H9 (cell line): ENCODE data around the gene GPR141. TPM values are rescaled to one million over a fixed set of nuclear protein-coding genes. Genes with fewer than 3 reads are reported as not detected.

ENCODE experiments used
- DNase-seq: peaks from one replicate; pipeline ENCODE4 v3.0.0-alpha.2; 2017
- H2AFZ ChIP-seq: one replicate; pipeline ENCODE4 v1.6.1; 2013; ENCODE audit warnings: mild to moderate bottlenecking, low read length, control low read depth, moderate library complexity
- H2AK5ac ChIP-seq: 2 replicates; pipeline ENCODE4 v1.6.1; 2013; ENCODE audit warnings: low read length, control low read depth, mixed read lengths; ENCODE audit not compliant: insufficient read length
- H2BK120ac ChIP-seq: one replicate; pipeline ENCODE4 v1.6.1; 2013; ENCODE audit warnings: low read depth, mild to moderate bottlenecking, low read length, control low read depth, inconsistent platforms; ENCODE audit not compliant: poor library complexity, severe bottlenecking
- H2BK12ac ChIP-seq: 2 replicates; pipeline ENCODE4 v1.6.1; 2013; ENCODE audit warnings: low read length, control low read depth, mixed read lengths, low read depth; ENCODE audit not compliant: insufficient read length
- H2BK15ac ChIP-seq: 2 replicates; pipeline ENCODE4 v1.6.1; 2013; ENCODE audit warnings: low read depth, low read length, control low read depth
- H2BK20ac ChIP-seq: one replicate; pipeline ENCODE4 v1.6.1; 2013; ENCODE audit warnings: low read depth, mild to moderate bottlenecking, low read length, control low read depth, inconsistent platforms; ENCODE audit not compliant: poor library complexity, severe bottlenecking
- H2BK5ac ChIP-seq: 2 replicates; pipeline ENCODE4 v1.6.1; 2013; ENCODE audit warnings: low read length, control low read depth, mixed read lengths; ENCODE audit not compliant: insufficient read length
- H3K14ac ChIP-seq: 2 replicates; pipeline ENCODE4 v1.6.1; 2013; ENCODE audit warnings: low read length, control low read depth; ENCODE audit not compliant: insufficient read depth
- H3K18ac ChIP-seq: 2 replicates; pipeline ENCODE4 v1.6.1; 2013; ENCODE audit warnings: low read depth, mild to moderate bottlenecking, mixed read lengths, low read length, control low read depth; ENCODE audit not compliant: insufficient read length
- H3K23ac ChIP-seq: 2 replicates; pipeline ENCODE4 v1.6.1; 2013; ENCODE audit warnings: low read length, control low read depth, mixed read lengths, low read depth; ENCODE audit not compliant: insufficient read length
- H3K23me2 ChIP-seq: 2 replicates; pipeline ENCODE4 v1.6.1; 2013; ENCODE audit warnings: low read depth, mild to moderate bottlenecking, mixed read lengths, low read length, control low read depth; ENCODE audit not compliant: insufficient read length, poor library complexity, severe bottlenecking
- H3K27ac ChIP-seq: 2 replicates; pipeline ENCODE4 v1.5.1; 2013; ENCODE audit warnings: low read length, control low read depth, mixed read lengths, low read depth; ENCODE audit not compliant: insufficient read length
- H3K27me3 ChIP-seq: 2 replicates; pipeline ENCODE4 v1.6.1; 2013; ENCODE audit warnings: low read length, control low read depth, inconsistent platforms; ENCODE audit not compliant: insufficient read depth
- H3K4ac ChIP-seq: 2 replicates; pipeline ENCODE4 v1.6.1; 2013; ENCODE audit warnings: low read depth, mild to moderate bottlenecking, control low read depth, inconsistent platforms, low read length, moderate library complexity
- H3K4me1 ChIP-seq: 2 replicates; pipeline ENCODE4 v1.6.1; 2013; ENCODE audit warnings: low read length, control low read depth, inconsistent platforms; ENCODE audit not compliant: insufficient read depth
- H3K4me2 ChIP-seq: 2 replicates; pipeline ENCODE4 v1.6.1; 2013; ENCODE audit warnings: low read length, control low read depth, mixed read lengths; ENCODE audit not compliant: insufficient read length, insufficient read depth
- H3K56ac ChIP-seq: 2 replicates; pipeline ENCODE4 v1.6.1; 2013; ENCODE audit warnings: low read depth, mild to moderate bottlenecking, mixed read lengths, low read length, control low read depth; ENCODE audit not compliant: insufficient read length
- H3K79me1 ChIP-seq: 2 replicates; pipeline ENCODE4 v1.6.1; 2013; ENCODE audit warnings: low read depth, mild to moderate bottlenecking, moderate library complexity, low read length, control low read depth, inconsistent platforms; ENCODE audit not compliant: insufficient read depth, poor library complexity, severe bottlenecking
- H3K79me2 ChIP-seq: 2 replicates; pipeline ENCODE4 v1.6.1; 2013; ENCODE audit warnings: low read length, control low read depth, inconsistent platforms; ENCODE audit not compliant: insufficient read depth
- H3K9ac ChIP-seq: 2 replicates; pipeline ENCODE4 v1.6.1; 2013; ENCODE audit warnings: low read length, control low read depth, mixed read lengths; ENCODE audit not compliant: insufficient read length; ENCODE audit errors: extremely low read depth
- H3K9me3 ChIP-seq: one replicate; pipeline ENCODE4 v1.6.1; 2013; ENCODE audit warnings: low read depth, low read length, inconsistent platforms; ENCODE audit not compliant: control insufficient read depth
- H3T11ph ChIP-seq: one replicate; pipeline ENCODE4 v1.6.1; 2013; ENCODE audit warnings: mild to moderate bottlenecking, low read length, control low read depth, inconsistent platforms
- H4K20me1 ChIP-seq: one replicate; pipeline ENCODE4 v1.6.1; 2013; ENCODE audit not compliant: control insufficient read depth, insufficient read length, insufficient read depth
- H4K5ac ChIP-seq: 2 replicates; pipeline ENCODE4 v1.6.1; 2013; ENCODE audit warnings: low read depth, mild to moderate bottlenecking, mixed read lengths, low read length, control low read depth; ENCODE audit not compliant: insufficient read length
- H4K8ac ChIP-seq: replicated peaks from 2 replicates; pipeline ENCODE4 v1.6.1; 2013; ENCODE audit warnings: low read length, control low read depth, mixed read lengths, low read depth; ENCODE audit not compliant: insufficient read length
- H4K91ac ChIP-seq: 2 replicates; pipeline ENCODE4 v1.6.1; 2013; ENCODE audit warnings: low read depth, mild to moderate bottlenecking, moderate library complexity, mixed read lengths, low read length, control low read depth; ENCODE audit not compliant: insufficient read length
- H3K27ac Mint-ChIP-seq, 3 experiments: 2 replicates in 2 of 3; 3 replicates in 1 of 3; pipeline ENCODE4 v1.8.0; 2020 to 2021; ENCODE audit warnings: mixed read lengths in 3 of 3, mild to moderate bottlenecking in 1 of 3, moderate library complexity in 1 of 3
- H3K27me3 Mint-ChIP-seq: 2 replicates; pipeline ENCODE4 v1.8.0; 2021; ENCODE audit warnings: low read depth, mild to moderate bottlenecking, moderate library complexity, mixed read lengths
- H3K36me3 Mint-ChIP-seq, 3 experiments: 2 replicates in 2 of 3; 3 replicates in 1 of 3; pipeline ENCODE4 v1.8.0; 2020 to 2021; ENCODE audit warnings: low read depth in 3 of 3, mixed read lengths in 3 of 3; ENCODE audit not compliant: insufficient read depth in 1 of 3
- H3K4me1 Mint-ChIP-seq, 2 experiments: 2 replicates each; pipeline ENCODE4 v1.8.0; 2020; ENCODE audit warnings: mixed read lengths in 2 of 2
- H3K4me3 Mint-ChIP-seq, 2 experiments: 2 replicates in 1 of 2; 3 replicates in 1 of 2; pipeline ENCODE4 v1.8.0; 2020 to 2021; ENCODE audit warnings: mild to moderate bottlenecking in 2 of 2, mixed read lengths in 2 of 2, moderate library complexity in 1 of 2
- H3K9me3 Mint-ChIP-seq, 2 experiments: 2 replicates in 1 of 2; 3 replicates in 1 of 2; pipeline ENCODE4 v1.8.0; 2020; ENCODE audit warnings: mild to moderate bottlenecking in 2 of 2, mixed read lengths in 2 of 2, moderate library complexity in 1 of 2
- WGBS: extraction: QIAGEN DNeasy Blood & Tissue Kit; methylation state at CpG from one replicate; pipeline ENCODE4 v1.1.7; 2013; ENCODE audit warnings: missing lambda C conversion rate, low lambda C conversion rate, mixed read lengths; ENCODE audit not compliant: insufficient read length; ENCODE audit errors: extremely low coverage; 5-methylcytosine and 5-hydroxymethylcytosine counted together
- total RNA-seq: library from RNA; stranded (reverse); gene quantifications from 2 replicates; pipeline ENCODE4 v1.2.1, GENCODE V29; 2021
- TF ChIP-seq, protein P1 (sequence below): fragments of 200-600 bp; sonication (generic); conservative IDR thresholded peaks from 3 replicates; pipeline ENCODE4 v1.8.0; 2021; ENCODE audit warnings: antibody characterized with exemption, mild to moderate bottlenecking

The GPR141 gene
- total RNA-seq, 1 experiment from 2014 or later = 0.50 TPM

GRCh38 chr7:37673523-37673922 lies 10.0 kb upstream of the GPR141 start:
- Histone ChIP-seq H3K56ac (no peak overlapping the region), H4K91ac (no peak overlapping the region), H4K5ac (no peak overlapping the region), H4K20me1 (no peaks in the 10 kb centered on the region), H3K23ac (no peak overlapping the region), H3K27ac (no peak overlapping the region), H2BK5ac (no peak overlapping the region), H2BK120ac (no peak overlapping the region), H2BK20ac (no peak overlapping the region), H3K27me3 (no peaks in the 10 kb centered on the region), H2AFZ (no peak overlapping the region), H3K79me2 (no peaks in the 10 kb centered on the region), H3K18ac (no peak overlapping the region), H3K4ac (no peak overlapping the region), H3K4me2 (no peak overlapping the region), H3K4me1 (peaks cover 2% of the 10 kb centered on the region; the same call in 1 of the 2 replicates), H4K8ac (no peak overlapping the region), H3K14ac (no peak overlapping the region), H3K9ac (no peak overlapping the region), H3K79me1 (no peaks in the 10 kb centered on the region), H2AK5ac (no peak overlapping the region), H3K23me2 (no peaks in the 10 kb centered on the region), H2BK12ac (no peak overlapping the region), H3K9me3 (no peaks in the 10 kb centered on the region), H2BK15ac (no peak overlapping the region), H3T11ph (no peak overlapping the region)
- H3K9me3 Mint-ChIP-seq = no peaks in the 10 kb centered on the region
- H3K27me3 Mint-ChIP-seq = no peaks in the 10 kb centered on the region
- no CpG with 5 or more reads among the region's 1 CpG for WGBS
- DNase-seq = no peak
- no peak overlapping the region for H3K27ac Mint-ChIP-seq
- H3K4me3 Mint-ChIP-seq = no peak overlapping the region
- H3K36me3 Mint-ChIP-seq = no peaks in the 10 kb centered on the region
- TF ChIP-seq, protein P1, sequence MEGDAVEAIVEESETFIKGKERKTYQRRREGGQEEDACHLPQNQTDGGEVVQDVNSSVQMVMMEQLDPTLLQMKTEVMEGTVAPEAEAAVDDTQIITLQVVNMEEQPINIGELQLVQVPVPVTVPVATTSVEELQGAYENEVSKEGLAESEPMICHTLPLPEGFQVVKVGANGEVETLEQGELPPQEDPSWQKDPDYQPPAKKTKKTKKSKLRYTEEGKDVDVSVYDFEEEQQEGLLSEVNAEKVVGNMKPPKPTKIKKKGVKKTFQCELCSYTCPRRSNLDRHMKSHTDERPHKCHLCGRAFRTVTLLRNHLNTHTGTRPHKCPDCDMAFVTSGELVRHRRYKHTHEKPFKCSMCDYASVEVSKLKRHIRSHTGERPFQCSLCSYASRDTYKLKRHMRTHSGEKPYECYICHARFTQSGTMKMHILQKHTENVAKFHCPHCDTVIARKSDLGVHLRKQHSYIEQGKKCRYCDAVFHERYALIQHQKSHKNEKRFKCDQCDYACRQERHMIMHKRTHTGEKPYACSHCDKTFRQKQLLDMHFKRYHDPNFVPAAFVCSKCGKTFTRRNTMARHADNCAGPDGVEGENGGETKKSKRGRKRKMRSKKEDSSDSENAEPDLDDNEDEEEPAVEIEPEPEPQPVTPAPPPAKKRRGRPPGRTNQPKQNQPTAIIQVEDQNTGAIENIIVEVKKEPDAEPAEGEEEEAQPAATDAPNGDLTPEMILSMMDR = no peak
- H3K4me1 Mint-ChIP-seq = peaks cover 8% of the 10 kb centered on the region in 2 experiments
